Raji (cell line): Measurements from ENCODE around the gene ENTPD2.
A peak's percentile ranks its signal among the peaks of the same experiment; 100 is the strongest.

Experiments
- POLR2A ChIP-seq: IDR thresholded peaks from 2 replicates; pipeline ENCODE4 v1.6.1; 2011; ENCODE audit warnings: low read depth, low read length, control low read depth; ENCODE audit not compliant: insufficient read depth

The ENTPD2 gene

GRCh38 chr9:137011907-137012675 lies 41.8 kb downstream of the ENTPD2 start:
- no peak for TF ChIP-seq POLR2A

- no peak for TF ChIP-seq POLR2A
Observed at GRCh38 chr9:137011156-137011555, 42.7 kb downstream of the ENTPD2 start.

- TF ChIP-seq POLR2A: no peak
Observed at GRCh38 chr9:137009938-137010732, 43.7 kb downstream of the ENTPD2 start.

- no peak for TF ChIP-seq POLR2A
Observed at GRCh38 chr9:137009217-137009616, 44.6 kb downstream of the ENTPD2 start.

GRCh38 chr9:137008312-137008711 lies 45.5 kb downstream of the ENTPD2 start:
- TF ChIP-seq POLR2A: no peak

- no peak for TF ChIP-seq POLR2A
Observed at GRCh38 chr9:137007816-137008270, 46.0 kb downstream of the ENTPD2 start.

- no peak for TF ChIP-seq POLR2A
Observed at GRCh38 chr9:137007108-137007815, 46.6 kb downstream of the ENTPD2 start.

GRCh38 chr9:137006116-137007003 lies 47.5 kb downstream of the ENTPD2 start:
- no peak for TF ChIP-seq POLR2A

- no peak for TF ChIP-seq POLR2A
Observed at GRCh38 chr9:137002646-137003041, 51.2 kb downstream of the ENTPD2 start.

- TF ChIP-seq POLR2A: no peak
Observed at GRCh38 chr9:137001857-137002645, 51.8 kb downstream of the ENTPD2 start.

GRCh38 chr9:137000177-137000930 lies 53.5 kb downstream of the ENTPD2 start:
- 0 out of 2 replicates have a peak, but pooled peaks have one; percentile 14 for TF ChIP-seq POLR2A
